Measurements from ENCODE around the gene PTPRH. TPM values are rescaled to one million over a fixed set of nuclear protein-coding genes. Genes with fewer than 3 reads are reported as not detected.

PTPRH gene
- total RNA-seq, 1 experiment from 2014 or later: 15.9 TPM

GRCh38 chr19:55248704-55249103 is 39.4 kb upstream of the PTPRH start:
- Histone ChIP-seq H3K27ac (ENCODE audit: low read depth, low read length) (no peak overlapping the region; the same call in 1 of the 2 replicates), H2AFZ (ENCODE audit: low read depth, low read length, poor library complexity, severe bottlenecking) (no peak overlapping the region), H3K4me3 (replicated peaks in 1 of 2; ENCODE audit: low read depth in 1 of 2, low read length in 2 of 2) (no peak overlapping the region), H3K27me3 (ENCODE audit: insufficient read depth, low read length) (no peaks in the 10 kb centered on the region), H3K9ac (ENCODE audit: low read length) (no peak overlapping the region), H4K20me1 (ENCODE audit: insufficient read depth) (no peaks in the 10 kb centered on the region), H3K4me1 (ENCODE audit: control insufficient read depth in 1 of 2, insufficient read depth in 2 of 2, low read length in 2 of 2) (no peaks in the 10 kb centered on the region), H3K9me3 (ENCODE audit: control insufficient read depth in 1 of 2, insufficient read depth in 1 of 2, low read depth in 1 of 2, low read length in 2 of 2) (no peaks in the 10 kb centered on the region), H3K36me3 (ENCODE audit: control insufficient read depth in 1 of 2, insufficient read depth in 2 of 2, low read length in 2 of 2) (peaks cover 11 to 20% of the 10 kb centered on the region in 2 experiments; a peak in 3 of 4 replicates), H3K9me2 (ENCODE audit: insufficient read depth) (no peaks in the 10 kb centered on the region), H3K4me2 (ENCODE audit: low read length) (no peak overlapping the region), H3K79me2 (ENCODE audit: insufficient read depth, low read length) (peaks cover 77% of the 10 kb centered on the region)
- 0 out of 2 replicates have a peak, but pooled peaks have one; percentile 13 for ATAC-seq
- ChIA-PET RAD21 (ENCODE audit: low non-redundant PET in 1 of 2, low total read pairs in 2 of 2, uncharacterized antibody in 2 of 2, unreplicated experiment in 2 of 2) (no interaction called here), POLR2A (interaction anchor here (1.9 kb wide), 1 partner anchor 11 kb away, joined by 4 read pairs; the partner anchor contains the start of gene PPP6R1), CTCF (no interaction called here)
- TF ChIP-seq RAD21 (IDR thresholded peaks at IDR 0.05; ENCODE audit: low read depth) (no peak), SRF (IDR thresholded peaks at IDR 0.05; ENCODE audit: low read depth) (no peak), ZNF274 (IDR thresholded peaks at IDR 0.05; ENCODE audit: low read depth, low read length) (no peak), ZBTB33 (IDR thresholded peaks at IDR 0.05; ENCODE audit: extremely low read depth, insufficient replicate concordance, low read length) (no peak), JUND (IDR thresholded peaks at IDR 0.05) (no peak), SP1 (IDR thresholded peaks at IDR 0.05; ENCODE audit: low read depth) (no peak), CBX3 (IDR thresholded peaks at IDR 0.05; ENCODE audit: low read depth) (no peak), POLR2AphosphoS5 (IDR thresholded peaks at IDR 0.05; ENCODE audit: low read depth, low read length) (no peak), ZFX (IDR thresholded peaks at IDR 0.05) (no peak), YY1 (IDR thresholded peaks at IDR 0.05; ENCODE audit: extremely low read depth, insufficient replicate concordance, low read depth, low read length) (no peak), MAX (IDR thresholded peaks at IDR 0.05) (no peak), ELF1 (IDR thresholded peaks at IDR 0.05; ENCODE audit: borderline replicate concordance, low read depth) (no peak)
- no peak for DNase-seq (ENCODE audit: low read depth, low spot score)
- intact Hi-C loops (cut with micrococcal nuclease): no loop called here
- no TSS peak for BruUV-seq (replicated peaks)
